SK-N-SH treated with all-trans-retinoic acid at 6 μM for 48 hours (cell line): ENCODE data around the gene DOK6.

Experiments
- ARNTL ChIP-seq: fragments of 450-650 bp; formaldehyde crosslinking; IDR thresholded peaks from 2 replicates; pipeline ENCODE4 v1.5.0; 2020; ENCODE audit warnings: low read depth, mild to moderate bottlenecking, moderate library complexity, borderline replicate concordance
- CSRNP3 ChIP-seq: fragments of 250-450 bp; sonication (Bioruptor Pico); IDR thresholded peaks from 2 replicates; pipeline ENCODE4 v1.5.1; 2021; ENCODE audit warnings: mild to moderate bottlenecking, moderate library complexity
- ISL1 ChIP-seq: fragments of 250-450 bp; sonication (Bioruptor Pico); IDR thresholded peaks from 2 replicates; pipeline ENCODE4 v2.1.2; 2022; ENCODE audit warnings: mild to moderate bottlenecking, moderate library complexity
- OSR1 ChIP-seq: fragments of 250-450 bp; sonication (Bioruptor Pico); IDR thresholded peaks from 2 replicates; pipeline ENCODE4 v1.8.0; 2022; ENCODE audit warnings: moderate library complexity, mild to moderate bottlenecking, inconsistent platforms
- PPARA ChIP-seq: fragments of 250-450 bp; sonication (Bioruptor Pico); IDR thresholded peaks from 2 replicates; pipeline ENCODE4 v1.5.0; 2020; ENCODE audit warnings: mild to moderate bottlenecking, borderline replicate concordance
- TOX ChIP-seq: fragments of 250-450 bp; sonication (Bioruptor Pico); IDR thresholded peaks from 2 replicates; pipeline ENCODE4 v1.8.0; 2021; ENCODE audit warnings: mild to moderate bottlenecking, moderate library complexity, borderline replicate concordance
- ZC3H10 ChIP-seq: fragments of 250-450 bp; sonication (Bioruptor Pico); IDR thresholded peaks from 2 replicates; pipeline ENCODE4 v1.5.1; 2021; ENCODE audit warnings: mild to moderate bottlenecking, moderate library complexity
- ZFP3 ChIP-seq: fragments of 250-450 bp; sonication (Bioruptor Pico); IDR thresholded peaks from 2 replicates; pipeline ENCODE4 v1.5.0; 2020; ENCODE audit warnings: mild to moderate bottlenecking, moderate library complexity
- ZFP30 ChIP-seq: fragments of 450-650 bp; formaldehyde crosslinking; IDR thresholded peaks from 2 replicates; pipeline ENCODE4 v1.5.0; 2022; ENCODE audit warnings: mild to moderate bottlenecking, moderate library complexity
- TF ChIP-seq, protein P1 (sequence below): fragments of 250-450 bp; sonication (Bioruptor Pico); IDR thresholded peaks from 2 replicates; pipeline ENCODE4 v1.8.0; 2020; ENCODE audit warnings: mild to moderate bottlenecking, moderate library complexity, borderline replicate concordance

DNA sequence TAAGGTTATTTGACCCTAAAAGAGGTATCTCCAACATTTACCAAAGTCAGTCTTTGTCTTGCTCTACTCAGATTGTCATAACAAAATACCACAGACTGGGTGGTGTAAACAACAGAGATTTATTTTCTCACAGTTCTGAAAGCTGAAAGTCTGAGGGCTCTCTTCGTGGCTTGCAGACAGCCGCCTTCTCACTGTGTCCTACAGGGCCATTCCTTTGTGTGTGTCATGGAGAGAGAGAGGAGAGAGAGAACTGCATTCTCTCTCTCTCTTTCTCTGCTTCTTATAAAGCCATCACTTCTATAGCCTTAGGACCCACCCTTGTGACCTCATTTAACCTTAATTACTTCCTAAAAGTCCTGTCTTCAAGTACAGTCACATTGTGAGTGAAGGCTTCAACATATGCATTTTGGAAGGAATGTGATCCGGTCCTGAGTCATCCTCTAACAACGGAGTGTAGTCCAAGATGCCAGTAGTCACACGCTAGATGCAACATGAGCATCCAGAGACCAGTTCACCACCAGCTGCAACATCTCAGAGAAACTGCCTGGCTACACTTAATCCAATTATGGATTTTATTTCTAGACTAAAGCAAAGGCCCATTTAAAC, 416.8 kb downstream of the DOK6 start:
- TF ChIP-seq OSR1 (CRISPR knock-in tag) = no peak
- no peak for TF ChIP-seq TOX (CRISPR knock-in tag)
- TF ChIP-seq ISL1 (CRISPR knock-in tag) = no peak
- TF ChIP-seq ZFP3 (CRISPR knock-in tag) = no peak
- TF ChIP-seq ZC3H10 (CRISPR knock-in tag) = no peak
- no peak for TF ChIP-seq ARNTL (CRISPR knock-in tag)
- TF ChIP-seq, protein P1, sequence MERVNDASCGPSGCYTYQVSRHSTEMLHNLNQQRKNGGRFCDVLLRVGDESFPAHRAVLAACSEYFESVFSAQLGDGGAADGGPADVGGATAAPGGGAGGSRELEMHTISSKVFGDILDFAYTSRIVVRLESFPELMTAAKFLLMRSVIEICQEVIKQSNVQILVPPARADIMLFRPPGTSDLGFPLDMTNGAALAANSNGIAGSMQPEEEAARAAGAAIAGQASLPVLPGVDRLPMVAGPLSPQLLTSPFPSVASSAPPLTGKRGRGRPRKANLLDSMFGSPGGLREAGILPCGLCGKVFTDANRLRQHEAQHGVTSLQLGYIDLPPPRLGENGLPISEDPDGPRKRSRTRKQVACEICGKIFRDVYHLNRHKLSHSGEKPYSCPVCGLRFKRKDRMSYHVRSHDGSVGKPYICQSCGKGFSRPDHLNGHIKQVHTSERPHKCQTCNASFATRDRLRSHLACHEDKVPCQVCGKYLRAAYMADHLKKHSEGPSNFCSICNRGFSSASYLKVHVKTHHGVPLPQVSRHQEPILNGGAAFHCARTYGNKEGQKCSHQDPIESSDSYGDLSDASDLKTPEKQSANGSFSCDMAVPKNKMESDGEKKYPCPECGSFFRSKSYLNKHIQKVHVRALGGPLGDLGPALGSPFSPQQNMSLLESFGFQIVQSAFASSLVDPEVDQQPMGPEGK (CRISPR knock-in tag) = no peak
- TF ChIP-seq ZFP30 (CRISPR knock-in tag) = no peak
- TF ChIP-seq PPARA (CRISPR knock-in tag) = no peak
- no peak for TF ChIP-seq CSRNP3 (CRISPR knock-in tag)
